ENCODE results near the gene METRN. TPM values are rescaled to one million over a fixed set of nuclear protein-coding genes. Genes with fewer than 3 reads are reported as not detected.

The METRN gene
- polyA plus RNA-seq, 3 donors = 0.97 to 5.4 (median 1.7) TPM

DNA sequence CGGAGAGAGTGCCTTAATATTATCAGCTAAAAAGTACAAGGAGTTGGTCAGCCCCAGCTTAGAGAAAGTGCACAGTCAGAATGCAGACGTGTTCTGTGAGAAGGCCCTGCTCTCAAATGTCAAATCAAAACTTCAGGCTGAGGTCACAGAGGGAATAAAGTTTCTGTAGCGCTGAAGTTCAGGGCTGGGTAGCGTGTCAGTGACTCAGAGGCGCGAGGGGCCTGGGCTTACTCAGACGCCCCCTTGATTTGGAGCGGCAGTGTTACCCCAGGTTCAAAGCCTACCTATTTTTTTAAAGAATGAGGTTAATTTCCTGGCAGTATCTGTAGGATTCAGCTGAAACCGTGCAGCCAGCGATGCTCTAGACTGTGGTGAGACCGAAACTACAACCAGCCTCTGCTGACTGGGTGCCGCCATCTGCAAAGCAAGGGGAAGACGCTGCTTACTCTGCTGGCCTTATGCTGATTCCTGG is 21.1 kb downstream of the METRN start:
- WGBS (ENCODE audit: insufficient coverage) = 94% methylated on average over 8 of the region's 13 CpGs
- intact Hi-C loops (cut with micrococcal nuclease) = no loop called here
- H3K9ac ChIP-seq (ENCODE audit: insufficient read depth, low read length, poor library complexity, severe bottlenecking) = no peak overlapping the region

GRCh38 chr16:736936-737481 is 22.1 kb downstream of the METRN start:
- Histone ChIP-seq H3K36me3 (replicated peaks in 1 of 2; ENCODE audit: control insufficient read depth in 1 of 2, insufficient read depth in 2 of 2, low read length in 2 of 2) (peaks cover 58 to 63% of the 10 kb centered on the region in 2 donors), H3K9me3 (replicated peaks in 1 of 2; ENCODE audit: control insufficient read depth in 1 of 2, insufficient read depth in 1 of 2, low read length in 2 of 2) (no peaks in the 10 kb centered on the region), H3K27me3 (ENCODE audit: control insufficient read depth in 2 of 2, insufficient read depth in 2 of 2, low read length in 2 of 2) (no peaks in the 10 kb centered on the region), H4K20me1 (ENCODE audit: insufficient read depth, low read length) (peaks cover 5% of the 10 kb centered on the region), H3K4me2 (replicated peaks; ENCODE audit: extremely low read depth, low read length, poor library complexity, severe bottlenecking) (no peak overlapping the region), H3K79me2 (ENCODE audit: insufficient read depth, low read length) (peaks cover 12% of the 10 kb centered on the region), H3K4me3 (replicated peaks in 1 of 3; ENCODE audit: low read depth in 2 of 3, low read length in 3 of 3) (no peak overlapping the region), H3K9ac (ENCODE audit: insufficient read depth, low read length, poor library complexity, severe bottlenecking) (no peak overlapping the region), H3K27ac (ENCODE audit: low read depth in 1 of 2, low read length in 2 of 2) (no peak overlapping the region), H2AFZ (ENCODE audit: insufficient read depth, low read depth, low read length, poor library complexity, severe bottlenecking) (no peak overlapping the region), H3K4me1 (ENCODE audit: control insufficient read depth in 1 of 2, insufficient read depth in 2 of 2, low read length in 2 of 2) (peaks cover 14 to 17% of the 10 kb centered on the region in 2 donors)
- H3K27me3 Mint-ChIP-seq (ENCODE audit: low read depth in 3 of 3) = peaks cover 0 to 3% (median 0%) of the 10 kb centered on the region in 3 donors
- H3K4me1 Mint-ChIP-seq = peaks cover 16% of the 10 kb centered on the region
- no peak overlapping the region for H3K4me3 Mint-ChIP-seq
- DNase-seq = no peak
- TF ChIP-seq, protein P1, sequence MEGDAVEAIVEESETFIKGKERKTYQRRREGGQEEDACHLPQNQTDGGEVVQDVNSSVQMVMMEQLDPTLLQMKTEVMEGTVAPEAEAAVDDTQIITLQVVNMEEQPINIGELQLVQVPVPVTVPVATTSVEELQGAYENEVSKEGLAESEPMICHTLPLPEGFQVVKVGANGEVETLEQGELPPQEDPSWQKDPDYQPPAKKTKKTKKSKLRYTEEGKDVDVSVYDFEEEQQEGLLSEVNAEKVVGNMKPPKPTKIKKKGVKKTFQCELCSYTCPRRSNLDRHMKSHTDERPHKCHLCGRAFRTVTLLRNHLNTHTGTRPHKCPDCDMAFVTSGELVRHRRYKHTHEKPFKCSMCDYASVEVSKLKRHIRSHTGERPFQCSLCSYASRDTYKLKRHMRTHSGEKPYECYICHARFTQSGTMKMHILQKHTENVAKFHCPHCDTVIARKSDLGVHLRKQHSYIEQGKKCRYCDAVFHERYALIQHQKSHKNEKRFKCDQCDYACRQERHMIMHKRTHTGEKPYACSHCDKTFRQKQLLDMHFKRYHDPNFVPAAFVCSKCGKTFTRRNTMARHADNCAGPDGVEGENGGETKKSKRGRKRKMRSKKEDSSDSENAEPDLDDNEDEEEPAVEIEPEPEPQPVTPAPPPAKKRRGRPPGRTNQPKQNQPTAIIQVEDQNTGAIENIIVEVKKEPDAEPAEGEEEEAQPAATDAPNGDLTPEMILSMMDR (IDR thresholded peaks at IDR 0.05) = no peak
- no peak overlapping the region for H3K27ac Mint-ChIP-seq
- WGBS (ENCODE audit: insufficient coverage) = 96% methylated on average over 26 of the region's 29 CpGs
- no peaks in the 10 kb centered on the region for H3K9me3 Mint-ChIP-seq
- peaks cover 55 to 75% of the 10 kb centered on the region in 2 donors for H3K36me3 Mint-ChIP-seq
- intact Hi-C loops (cut with micrococcal nuclease) = no loop called here

More for the DNA sequence above, 21.1 kb downstream of the METRN start:
- peaks cover 9 to 12% of the 10 kb centered on the region in 2 donors for H3K4me1 ChIP-seq (ENCODE audit: control insufficient read depth in 1 of 2, insufficient read depth in 2 of 2, low read length in 2 of 2)
- peaks cover 60 to 73% of the 10 kb centered on the region in 2 donors for H3K36me3 ChIP-seq (replicated peaks in 1 of 2; ENCODE audit: control insufficient read depth in 1 of 2, insufficient read depth in 2 of 2, low read length in 2 of 2)
- TF ChIP-seq, protein P1 (IDR thresholded peaks at IDR 0.05) = no peak
- H3K4me3 ChIP-seq (replicated peaks in 1 of 3; ENCODE audit: low read depth in 2 of 3, low read length in 3 of 3) = no peak overlapping the region
- no peak overlapping the region for H3K4me3 Mint-ChIP-seq
- H3K4me1 Mint-ChIP-seq = peaks cover 12% of the 10 kb centered on the region
- peaks cover 56 to 80% of the 10 kb centered on the region in 2 donors for H3K36me3 Mint-ChIP-seq
- H3K4me2 ChIP-seq (replicated peaks; ENCODE audit: extremely low read depth, low read length, poor library complexity, severe bottlenecking) = no peak overlapping the region
- no peak overlapping the region for H3K27ac Mint-ChIP-seq
- H3K9me3 ChIP-seq (replicated peaks in 1 of 2; ENCODE audit: control insufficient read depth in 1 of 2, insufficient read depth in 1 of 2, low read length in 2 of 2) = no peaks in the 10 kb centered on the region
- H4K20me1 ChIP-seq (ENCODE audit: insufficient read depth, low read length) = peaks cover 5% of the 10 kb centered on the region
- peaks cover 0 to 3% (median 0%) of the 10 kb centered on the region in 3 donors for H3K27me3 Mint-ChIP-seq (ENCODE audit: low read depth in 3 of 3)
- no peaks in the 10 kb centered on the region for H3K9me3 Mint-ChIP-seq
- no peaks in the 10 kb centered on the region for H3K27me3 ChIP-seq (ENCODE audit: control insufficient read depth in 2 of 2, insufficient read depth in 2 of 2, low read length in 2 of 2)
- H3K27ac ChIP-seq (ENCODE audit: low read depth in 1 of 2, low read length in 2 of 2) = no peak overlapping the region
- no peak for DNase-seq
- no peak overlapping the region for H2AFZ ChIP-seq (ENCODE audit: insufficient read depth, low read depth, low read length, poor library complexity, severe bottlenecking)
- H3K79me2 ChIP-seq (ENCODE audit: insufficient read depth, low read length) = peaks cover 12% of the 10 kb centered on the region
